HG02571 (cell line): ENCODE results near the gene RAD18.

Source experiments
- ATAC-seq: cut with Tn5 transposase; IDR thresholded peaks from one replicate; pipeline ENCODE4 v1.9.1; 2021; ENCODE audit warnings: mild to moderate bottlenecking, moderate library complexity; ENCODE audit not compliant: unreplicated experiment

The RAD18 gene

GRCh38 chr3:8985876-8986275 lies 22.6 kb upstream of the RAD18 start:
- no peak for ATAC-seq

GRCh38 chr3:8985411-8985831 lies 22.1 kb upstream of the RAD18 start:
- ATAC-seq: no peak

DNA sequence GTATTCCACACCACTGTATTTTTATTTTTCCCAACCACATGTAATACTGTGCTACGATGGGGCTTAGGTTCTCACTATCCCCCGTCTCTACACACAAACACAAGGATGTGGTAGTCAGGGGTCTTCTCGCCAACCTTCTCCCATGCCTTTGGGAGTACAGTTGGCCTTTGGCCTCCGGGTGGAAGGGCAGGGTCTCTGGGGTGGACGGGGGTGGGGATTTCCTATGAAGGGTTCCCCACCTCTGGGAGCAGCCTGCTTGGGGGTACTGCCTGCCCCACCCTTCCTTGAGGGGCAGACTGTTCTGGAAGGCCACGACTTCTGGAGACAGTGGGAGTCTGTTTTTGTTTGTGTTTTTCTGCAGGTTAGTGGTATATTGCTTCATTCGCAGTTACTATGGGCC lies 21.3 kb upstream of the RAD18 start:
- ATAC-seq: no peak

DNA sequence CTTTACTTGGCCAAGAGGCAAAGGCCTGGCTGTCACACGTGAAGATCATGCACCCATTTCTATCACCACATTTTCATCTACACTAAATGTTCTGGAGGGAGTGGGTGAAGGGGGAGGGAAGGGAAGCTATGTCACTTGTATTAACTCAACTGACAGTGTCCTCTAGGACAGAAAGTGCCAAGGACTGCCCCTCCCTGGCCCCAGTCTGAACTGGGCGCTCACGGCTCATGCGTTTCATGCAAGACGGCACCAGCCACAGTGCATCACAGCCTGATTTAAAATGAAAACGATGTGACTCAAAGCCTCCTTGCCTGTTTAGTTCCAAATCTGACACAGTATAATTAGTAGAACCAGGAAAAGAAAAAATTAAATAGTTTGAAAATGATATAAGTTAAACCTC lies 20.8 kb upstream of the RAD18 start:
- no peak for ATAC-seq

- ATAC-seq: no peak
These were observed 20.3 kb upstream of the RAD18 start for GRCh38 chr3:8983591-8983990.

GRCh38 chr3:8983026-8983425 lies 19.8 kb upstream of the RAD18 start:
- ATAC-seq: no peak

GRCh38 chr3:8982509-8982908 lies 19.2 kb upstream of the RAD18 start:
- no peak for ATAC-seq

GRCh38 chr3:8981700-8982099 lies 18.4 kb upstream of the RAD18 start:
- no peak for ATAC-seq

DNA sequence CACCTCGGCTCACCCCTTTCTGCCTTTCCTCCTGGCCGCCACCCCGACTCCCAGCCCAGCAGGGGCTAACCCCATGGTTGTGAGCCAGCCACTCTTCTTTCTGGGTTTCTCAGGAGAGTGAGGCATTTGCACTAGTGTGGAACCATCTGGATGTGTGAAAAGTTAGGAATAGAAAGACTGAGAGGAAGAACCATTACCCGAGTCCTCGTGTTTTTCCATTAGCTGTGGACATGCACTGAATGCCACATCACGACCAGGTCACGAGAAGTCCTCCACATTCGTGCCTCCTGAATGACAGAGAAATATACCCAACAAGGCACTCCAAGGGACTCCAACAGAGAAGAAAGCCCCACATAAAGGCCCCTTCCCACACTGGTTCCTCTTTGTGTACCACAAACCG lies 18.0 kb upstream of the RAD18 start:
- no peak for ATAC-seq

DNA sequence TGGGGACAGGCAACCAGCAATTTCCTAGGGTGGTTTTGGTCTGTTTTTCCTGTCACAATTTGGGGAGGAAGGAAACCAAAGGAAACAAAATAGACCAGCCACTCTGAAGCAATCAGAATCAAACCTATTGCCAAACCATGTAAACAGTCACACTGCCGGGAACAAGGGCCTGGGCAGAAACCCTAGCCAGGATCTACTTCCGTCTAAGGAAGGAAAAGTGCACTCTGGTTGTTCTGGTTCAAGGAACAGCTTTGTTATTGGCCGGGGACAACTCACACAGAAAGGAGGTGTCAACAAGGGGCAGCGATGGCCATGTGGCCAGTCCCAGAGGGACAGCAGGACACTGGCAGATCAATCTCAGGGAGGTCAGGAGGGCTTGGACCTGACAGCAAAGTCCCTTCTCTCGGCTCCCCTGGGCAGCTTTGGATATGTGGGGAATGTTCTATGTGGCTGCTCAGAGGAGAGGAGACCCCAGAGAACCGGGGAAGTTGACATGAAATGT lies 17.5 kb upstream of the RAD18 start:
- no peak for ATAC-seq

DNA sequence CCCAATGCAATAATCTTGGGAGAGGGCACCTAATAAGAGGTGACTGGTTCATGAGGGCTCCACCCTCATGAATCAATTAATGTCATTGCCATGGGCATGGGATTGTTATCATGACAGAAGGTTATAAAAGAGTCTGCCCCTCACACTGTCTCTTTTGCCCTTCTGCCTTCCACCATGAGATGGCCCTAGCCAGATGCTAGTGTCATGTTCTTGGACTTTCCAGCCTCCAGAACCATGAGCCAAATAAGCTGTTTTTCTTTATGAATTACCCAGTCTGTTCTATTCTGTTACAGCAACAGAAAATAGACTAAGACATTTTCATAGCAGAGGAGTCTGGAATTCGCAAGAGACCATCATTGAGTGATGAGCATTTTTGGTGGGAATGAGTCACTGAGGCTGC lies 16.0 kb upstream of the RAD18 start:
- no peak for ATAC-seq

- ATAC-seq: no peak
These were observed 15.3 kb upstream of the RAD18 start for GRCh38 chr3:8978551-8978950.

- ATAC-seq: no peak
These were observed 13.4 kb upstream of the RAD18 start for GRCh38 chr3:8976540-8977182.

GRCh38 chr3:8975081-8976020 lies 12.1 kb upstream of the RAD18 start:
- no peak for ATAC-seq

GRCh38 chr3:8974458-8974857 lies 11.2 kb upstream of the RAD18 start:
- ATAC-seq: no peak

GRCh38 chr3:8972639-8973038 lies 9.4 kb upstream of the RAD18 start:
- no peak for ATAC-seq

GRCh38 chr3:8970971-8971589 lies 7.8 kb upstream of the RAD18 start:
- ATAC-seq: no peak

GRCh38 chr3:8969241-8969640 lies 6.0 kb upstream of the RAD18 start:
- ATAC-seq: no peak

- ATAC-seq: no peak
These were observed 5.2 kb upstream of the RAD18 start for GRCh38 chr3:8968375-8968882.

GRCh38 chr3:8967553-8967952 lies 4.3 kb upstream of the RAD18 start:
- no peak for ATAC-seq

DNA sequence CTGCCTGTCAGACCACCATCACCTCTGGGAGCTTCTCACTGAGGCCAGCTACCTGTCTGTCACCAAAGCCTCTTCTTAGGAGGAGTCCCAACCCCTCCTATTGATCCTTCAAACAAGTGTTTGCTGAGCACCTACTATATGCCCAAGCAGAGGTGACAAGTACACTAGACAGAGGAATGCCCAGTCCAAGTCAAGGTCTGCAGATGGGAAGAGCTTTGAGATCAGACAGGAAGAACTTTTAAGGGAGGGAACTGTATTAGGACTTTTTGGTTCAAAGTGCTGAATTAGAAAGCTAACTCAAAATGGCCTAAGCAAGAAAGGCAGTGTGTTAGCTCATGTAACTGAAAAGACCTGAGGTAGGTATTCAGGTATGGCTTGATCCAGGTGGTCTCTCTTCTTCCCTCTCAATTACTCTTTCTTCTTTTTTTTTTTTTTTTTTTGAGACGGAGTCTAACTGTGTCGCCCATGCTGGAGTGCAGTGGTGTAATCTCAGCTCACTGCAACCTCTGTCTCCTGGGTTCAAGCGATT lies 3.6 kb upstream of the RAD18 start:
- ATAC-seq: no peak
